ENCODE data around the gene PCDH12.

The PCDH12 gene

GRCh38 chr5:141958113-141958512, at the start of gene PCDH12:
Gene PCDH12, minus strand, starts transcription at chr5:141958202. Its CDS starts 351 bp downstream, at chr5:141957851.
- no peak for FAIRE-seq

- no peak for FAIRE-seq
Observed at GRCh38 chr5:142007237-142007544, 49.2 kb upstream of the PCDH12 start.

GRCh38 chr5:142006363-142007236, 48.6 kb upstream of the PCDH12 start:
- FAIRE-seq: no peak

- FAIRE-seq: no peak
Observed at GRCh38 chr5:142003266-142003800, 45.3 kb upstream of the PCDH12 start.

GRCh38 chr5:142000704-142001484, 42.9 kb upstream of the PCDH12 start:
- no peak for FAIRE-seq

- no peak for FAIRE-seq
Observed at GRCh38 chr5:142000173-142000572, 42.2 kb upstream of the PCDH12 start.

GRCh38 chr5:141997358-141997960, 39.5 kb upstream of the PCDH12 start:
- no peak for FAIRE-seq

- FAIRE-seq: no peak
Observed at GRCh38 chr5:141995656-141996055, 37.7 kb upstream of the PCDH12 start.

GRCh38 chr5:141994511-141995136, 36.6 kb upstream of the PCDH12 start:
- no peak for FAIRE-seq

- peak; percentile 86 for FAIRE-seq
Observed at GRCh38 chr5:141992349-141992963, 34.5 kb upstream of the PCDH12 start.

GRCh38 chr5:141989720-141990119, 31.7 kb upstream of the PCDH12 start:
- no peak for FAIRE-seq

GRCh38 chr5:141986072-141986471, 28.1 kb upstream of the PCDH12 start:
- FAIRE-seq: no peak

GRCh38 chr5:141982626-141983025, 24.6 kb upstream of the PCDH12 start:
- no peak for FAIRE-seq

GRCh38 chr5:141978389-141978788, 20.4 kb upstream of the PCDH12 start:
- no peak for FAIRE-seq

- FAIRE-seq: no peak
Observed at GRCh38 chr5:141976176-141976575, 18.2 kb upstream of the PCDH12 start.

- no peak for FAIRE-seq
Observed at GRCh38 chr5:141973871-141974595, 16.0 kb upstream of the PCDH12 start.

- FAIRE-seq: peak; percentile 21
Observed at GRCh38 chr5:141969783-141970771, 12.1 kb upstream of the PCDH12 start.

- no peak for FAIRE-seq
Observed at GRCh38 chr5:141968914-141969608, 11.1 kb upstream of the PCDH12 start, which contains the start of gene RNF14. Gene RNF14, plus strand, starts transcription at chr5:141969105. Its CDS starts 4,484 bp downstream, at chr5:141973589.

- no peak for FAIRE-seq
Observed at GRCh38 chr5:141966963-141967333, 8.9 kb upstream of the PCDH12 start.
